Esophagus muscularis mucosa (tissue), 4 donors: ENCODE results near the gene RUNX1. TPM values are rescaled to one million over a fixed set of nuclear protein-coding genes. Genes with fewer than 3 reads are reported as not detected.

Source experiments
- DNase-seq: peaks from one replicate; pipeline ENCODE4 v3.0.0-alpha.2; 2017; ENCODE audit errors: extremely low spot score
- H3K27ac ChIP-seq, 4 donors: fragments of 200-600 bp; sonication (generic); replicated peaks in 1 of 4; 1 replicate in 3 of 4; 2 replicates in 1 of 4; pipeline ENCODE4 v1.5.1; 2016 to 2019; ENCODE audit warnings: mild to moderate bottlenecking in 1 of 4
- H3K27me3 ChIP-seq, 4 donors: fragments of 200-600 bp; sonication (generic); one replicate each; pipeline versions ENCODE4 v1.5.1 to v1.6.0; 2016 to 2019
- H3K36me3 ChIP-seq, 4 donors: fragments of 200-600 bp; sonication (generic); one replicate each; pipeline ENCODE4 v1.5.1; 2016 to 2019
- H3K4me1 ChIP-seq, 4 donors: fragments of 200-600 bp; sonication (generic); one replicate each; pipeline ENCODE4 v1.5.1; 2016 to 2019
- H3K4me3 ChIP-seq, 4 donors: fragments of 200-600 bp; sonication (generic); 1 replicate in 2 of 4; 2 replicates in 2 of 4; pipeline ENCODE4 v1.5.1; 2016 to 2019; ENCODE audit warnings: mild to moderate bottlenecking in 4 of 4, moderate library complexity in 1 of 4
- H3K9me3 ChIP-seq, 4 donors: fragments of 200-600 bp; sonication (generic); 1 replicate in 3 of 4; 2 replicates in 1 of 4; pipeline ENCODE4 v1.5.1; 2016 to 2019
- EP300 ChIP-seq: sonication (generic); formaldehyde crosslinking; IDR thresholded peaks from one replicate; pipeline ENCODE4 v1.6.1; 2017; ENCODE audit warnings: antibody characterized with exemption
- POLR2A ChIP-seq: fragments of 450-650 bp; IDR thresholded peaks from one replicate; pipeline ENCODE4 v1.6.1; 2017; ENCODE audit warnings: antibody characterized with exemption, moderate library complexity, mild to moderate bottlenecking, low read depth
- POLR2AphosphoS5 ChIP-seq, 2 donors: sonication (generic); formaldehyde crosslinking; IDR thresholded peaks; one replicate each; pipeline ENCODE4 v1.6.1; 2017; ENCODE audit warnings: antibody characterized with exemption in 2 of 2
- WGBS: methylation state at CpG from one replicate; pipeline ENCODE4 v1.1.5; 2018; 5-methylcytosine and 5-hydroxymethylcytosine counted together
- intact Hi-C: fragments of 100-400 bp; cut with DNase I; formaldehyde crosslinking; loops from one replicate; pipeline ENCODE4 v1.15.1; 2023
- total RNA-seq, 4 donors: library from RNA; depleted of rRNA; stranded (reverse); fragments of >200 nt; gene quantifications; one replicate each; pipeline versions ENCODE4 v1.1.0 to v1.2.1, GENCODE V29; 2016
- TF ChIP-seq, protein P1 (sequence below), 3 experiments: fragments of 200-600 bp in 2 of 3; fragments of 450-650 bp in 1 of 3; sonication (generic) in 2 of 3; IDR thresholded peaks; one replicate each; pipeline ENCODE4 v1.5.1; 2017 to 2019; ENCODE audit warnings: antibody characterized with exemption in 3 of 3, mild to moderate bottlenecking in 2 of 3, moderate library complexity in 1 of 3

RUNX1 gene
- total RNA-seq, 4 donors from 2014 or later, result 3.7 to 10.9 (median 5.6) TPM

DNA sequence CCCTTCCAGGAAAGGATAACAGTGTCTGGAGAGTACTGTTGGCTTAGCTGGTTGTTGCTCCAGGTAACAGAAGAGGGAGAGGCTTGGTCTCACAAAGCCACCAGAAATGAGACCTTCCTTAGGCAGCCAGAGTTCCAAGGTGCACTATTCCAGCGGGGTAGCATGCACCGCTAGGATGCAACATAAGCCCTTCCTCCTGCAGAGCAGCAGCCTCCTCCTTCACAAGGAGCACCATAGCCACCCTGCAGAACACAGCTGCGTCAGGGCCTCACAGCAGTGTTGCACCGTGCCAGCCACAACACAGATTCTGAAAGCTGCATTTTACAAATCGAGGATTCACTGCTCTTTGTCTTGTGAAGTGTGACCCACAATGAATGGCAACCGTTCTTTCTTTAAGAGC, 238.3 kb downstream of the RUNX1 start:
- intact Hi-C loops, result no loop called here
- Histone ChIP-seq H3K27me3 (peaks cover 0 to 5% (median 0%) of the 10 kb centered on the region in 4 donors), H3K27ac (no peak overlapping the region), H3K36me3 (no peaks in the 10 kb centered on the region), H3K4me1 (no peaks in the 10 kb centered on the region), H3K9me3 (peaks cover 0 to 18% (median 3%) of the 10 kb centered on the region in 4 donors), H3K4me3 (no peak overlapping the region)
- DNase-seq, result no peak
- TF ChIP-seq POLR2AphosphoS5 (IDR thresholded peaks at IDR 0.05) (no peak), EP300 (no peak), POLR2A (no peak)
- TF ChIP-seq, protein P1, sequence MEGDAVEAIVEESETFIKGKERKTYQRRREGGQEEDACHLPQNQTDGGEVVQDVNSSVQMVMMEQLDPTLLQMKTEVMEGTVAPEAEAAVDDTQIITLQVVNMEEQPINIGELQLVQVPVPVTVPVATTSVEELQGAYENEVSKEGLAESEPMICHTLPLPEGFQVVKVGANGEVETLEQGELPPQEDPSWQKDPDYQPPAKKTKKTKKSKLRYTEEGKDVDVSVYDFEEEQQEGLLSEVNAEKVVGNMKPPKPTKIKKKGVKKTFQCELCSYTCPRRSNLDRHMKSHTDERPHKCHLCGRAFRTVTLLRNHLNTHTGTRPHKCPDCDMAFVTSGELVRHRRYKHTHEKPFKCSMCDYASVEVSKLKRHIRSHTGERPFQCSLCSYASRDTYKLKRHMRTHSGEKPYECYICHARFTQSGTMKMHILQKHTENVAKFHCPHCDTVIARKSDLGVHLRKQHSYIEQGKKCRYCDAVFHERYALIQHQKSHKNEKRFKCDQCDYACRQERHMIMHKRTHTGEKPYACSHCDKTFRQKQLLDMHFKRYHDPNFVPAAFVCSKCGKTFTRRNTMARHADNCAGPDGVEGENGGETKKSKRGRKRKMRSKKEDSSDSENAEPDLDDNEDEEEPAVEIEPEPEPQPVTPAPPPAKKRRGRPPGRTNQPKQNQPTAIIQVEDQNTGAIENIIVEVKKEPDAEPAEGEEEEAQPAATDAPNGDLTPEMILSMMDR (IDR thresholded peaks at IDR 0.05), result no peak
- 87% methylated on average over 6 of the region's 6 CpGs for WGBS

DNA sequence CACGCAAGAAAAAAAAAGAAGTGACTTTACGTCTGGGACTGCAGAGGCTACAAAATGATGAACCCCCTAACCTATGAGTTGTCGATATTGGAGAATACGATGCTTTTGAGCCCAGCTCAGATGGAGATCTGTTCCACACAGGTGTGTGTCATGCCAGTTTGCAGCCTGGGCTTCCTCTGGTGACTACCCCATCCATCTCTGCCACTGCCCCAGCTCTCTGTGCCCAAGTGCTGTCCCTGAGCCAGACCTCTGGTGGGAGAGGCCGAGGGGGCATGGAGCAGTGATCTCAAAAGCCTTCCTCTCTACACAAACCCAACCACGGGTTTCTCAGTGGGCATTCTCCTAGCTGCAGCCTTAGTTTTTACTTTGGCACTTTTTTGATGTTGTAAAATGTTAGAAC, 239.3 kb downstream of the RUNX1 start:
- 96% methylated on average over 6 of the region's 6 CpGs for WGBS
- no peaks in the 10 kb centered on the region for H3K4me1 ChIP-seq
- TF ChIP-seq POLR2A, result no peak
- no peak for TF ChIP-seq EP300
- TF ChIP-seq, protein P1 (IDR thresholded peaks at IDR 0.05), result no peak
- no peak for TF ChIP-seq POLR2AphosphoS5 (IDR thresholded peaks at IDR 0.05)
- H3K27me3 ChIP-seq, result peaks cover 0 to 5% (median 0%) of the 10 kb centered on the region in 4 donors
- intact Hi-C loops, result no loop called here
- no peak for DNase-seq
- H3K36me3 ChIP-seq, result no peaks in the 10 kb centered on the region
- peaks cover 0 to 18% (median 3%) of the 10 kb centered on the region in 4 donors for H3K9me3 ChIP-seq
- H3K27ac ChIP-seq, result no peak overlapping the region
- no peak overlapping the region for H3K4me3 ChIP-seq

DNA sequence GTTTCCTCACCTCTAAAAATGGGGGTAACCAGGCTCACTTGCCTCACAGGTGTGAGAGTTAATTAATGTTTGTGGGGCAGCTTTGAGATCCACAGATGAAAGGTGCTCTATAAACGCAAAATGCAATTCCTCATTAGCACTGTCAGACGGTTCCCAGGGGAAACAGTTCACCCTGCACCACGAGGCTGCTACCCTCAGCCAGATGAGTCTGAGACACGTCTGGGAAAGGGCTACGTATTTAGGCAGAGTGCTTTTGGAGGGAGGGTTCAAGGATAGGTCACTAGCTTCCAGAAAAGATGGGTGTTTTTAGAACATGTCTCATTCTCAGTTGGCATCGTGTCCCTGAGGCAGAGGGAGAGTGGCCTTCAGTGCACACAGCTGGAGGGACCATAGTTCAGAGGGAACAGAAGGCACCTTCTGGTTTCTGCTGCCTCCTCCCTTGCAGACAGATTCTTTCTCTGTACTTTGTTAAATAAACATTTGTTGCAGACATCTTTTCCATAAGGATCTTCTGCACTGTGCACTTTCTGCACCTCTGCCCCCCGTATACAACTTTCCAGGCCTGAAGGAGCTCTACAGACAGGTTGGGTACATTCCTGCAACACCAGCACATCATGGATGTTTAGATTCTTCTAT, 240.4 kb downstream of the RUNX1 start:
- H3K4me3 ChIP-seq, result no peak overlapping the region
- no peaks in the 10 kb centered on the region for H3K36me3 ChIP-seq
- no peak overlapping the region for H3K27ac ChIP-seq
- DNase-seq, result no peak
- no peaks in the 10 kb centered on the region for H3K4me1 ChIP-seq
- intact Hi-C loops, result no loop called here
- TF ChIP-seq, protein P1 (IDR thresholded peaks at IDR 0.05), result no peak
- no peak for TF ChIP-seq POLR2A
- TF ChIP-seq POLR2AphosphoS5 (IDR thresholded peaks at IDR 0.05), result no peak
- no peak for TF ChIP-seq EP300
- peaks cover 0 to 5% (median 0%) of the 10 kb centered on the region in 4 donors for H3K27me3 ChIP-seq
- WGBS, result 41% methylated on average over 7 of the region's 7 CpGs
- H3K9me3 ChIP-seq, result peaks cover 0 to 18% (median 3%) of the 10 kb centered on the region in 4 donors

DNA sequence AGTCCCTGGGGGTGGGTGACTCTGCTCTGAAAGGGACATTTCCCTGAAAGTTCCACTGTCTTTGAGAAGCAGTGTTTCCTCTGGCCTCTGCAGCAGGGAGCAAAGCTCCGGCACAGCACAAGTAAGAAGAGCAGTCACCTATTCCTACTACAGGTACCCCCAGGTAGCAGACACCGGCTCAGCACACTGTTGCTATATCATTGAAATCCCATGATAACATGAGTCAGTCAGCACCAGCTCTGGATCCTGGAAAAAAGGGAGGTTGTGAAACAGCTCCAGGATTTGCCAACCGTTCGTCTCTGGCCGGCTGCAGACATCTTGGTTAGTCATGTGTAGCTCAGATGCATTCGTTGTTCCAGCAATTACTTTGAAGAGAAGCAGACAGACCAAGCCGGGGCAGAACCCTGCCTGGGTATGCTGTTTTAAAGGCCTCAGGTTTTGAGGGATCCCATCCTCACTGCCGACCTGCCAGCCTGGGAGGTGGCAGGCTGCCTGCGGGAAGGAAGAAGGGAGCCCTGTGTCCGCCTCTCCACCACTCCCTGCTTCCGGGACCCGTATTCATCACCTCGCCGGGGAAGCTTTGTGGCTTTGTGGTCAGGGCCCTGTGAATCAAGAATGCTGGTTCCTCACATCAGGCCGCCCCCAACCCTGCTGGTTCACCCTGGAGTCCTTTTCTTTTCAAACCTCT, 241.1 kb downstream of the RUNX1 start:
- H3K9me3 ChIP-seq, result peaks cover 0 to 18% (median 3%) of the 10 kb centered on the region in 4 donors
- H3K27ac ChIP-seq, result no peak overlapping the region
- H3K36me3 ChIP-seq, result no peaks in the 10 kb centered on the region
- H3K4me1 ChIP-seq, result no peaks in the 10 kb centered on the region
- no peak for DNase-seq
- 80% methylated on average over 5 of the region's 15 CpGs for WGBS
- no peaks in the 10 kb centered on the region for H3K27me3 ChIP-seq
- TF ChIP-seq EP300 (no peak), POLR2A (no peak), POLR2AphosphoS5 (IDR thresholded peaks at IDR 0.05) (no peak)
- TF ChIP-seq, protein P1 (IDR thresholded peaks at IDR 0.05), result no peak
- intact Hi-C loops, result no loop called here
- no peak overlapping the region for H3K4me3 ChIP-seq
